Tibial nerve (tissue), 4 donors: Measurements from ENCODE around the gene PSMD2. TPM values are rescaled to one million over a fixed set of nuclear protein-coding genes. Genes with fewer than 3 reads are reported as not detected.

Source experiments
- DNase-seq, 2 donors: peaks; one replicate each; pipeline ENCODE4 v3.0.0-alpha.2; 2019; ENCODE audit warnings: low spot score in 2 of 2
- H3K27ac ChIP-seq, 4 donors: fragments of 200-600 bp; sonication (generic) in 3 of 4; one replicate each; pipeline ENCODE4 v1.5.1; 2017 to 2019; ENCODE audit warnings: mild to moderate bottlenecking in 1 of 4
- H3K27me3 ChIP-seq, 2 donors: fragments of 200-600 bp; sonication (generic) in 1 of 2; one replicate each; pipeline versions ENCODE4 v1.5.1 to v1.6.0; 2017 to 2019
- H3K36me3 ChIP-seq, 3 donors: fragments of 200-600 bp; sonication (generic); one replicate each; pipeline ENCODE4 v1.5.1; 2018 to 2019
- H3K4me1 ChIP-seq, 4 donors: fragments of 200-600 bp; sonication (generic) in 3 of 4; one replicate each; pipeline ENCODE4 v1.5.1; 2017 to 2019
- H3K4me3 ChIP-seq, 4 donors: fragments of 200-600 bp; sonication (generic) in 3 of 4; one replicate each; pipeline ENCODE4 v1.5.1; 2017 to 2019; ENCODE audit warnings: mild to moderate bottlenecking in 1 of 4, moderate library complexity in 1 of 4
- H3K9me3 ChIP-seq, 4 donors: fragments of 200-600 bp; sonication (generic) in 3 of 4; one replicate each; pipeline ENCODE4 v1.5.1; 2017 to 2019
- CTCF ChIP-seq, 5 experiments: fragments of 200-600 bp in 3 of 5; fragments of 450-650 bp in 2 of 5; sonication (generic) in 3 of 5; IDR thresholded peaks; one replicate each; pipeline ENCODE4 v1.5.1; 2016 to 2019; ENCODE audit warnings: antibody characterized with exemption in 5 of 5, mild to moderate bottlenecking in 3 of 5, moderate library complexity in 2 of 5
- EP300 ChIP-seq, 2 donors: sonication (generic); formaldehyde crosslinking; IDR thresholded peaks; one replicate each; pipeline ENCODE4 v1.6.1; 2017; ENCODE audit warnings: antibody characterized with exemption in 2 of 2, mild to moderate bottlenecking in 1 of 2
- POLR2A ChIP-seq, 2 donors: fragments of 450-650 bp; IDR thresholded peaks; one replicate each; pipeline ENCODE4 v1.6.1; 2017; ENCODE audit warnings: antibody characterized with exemption in 2 of 2, mild to moderate bottlenecking in 2 of 2, moderate library complexity in 2 of 2
- WGBS, 2 donors: methylation state at CpG; one replicate each; pipeline ENCODE4 v1.1.5; 2018; 5-methylcytosine and 5-hydroxymethylcytosine counted together
- total RNA-seq, 4 donors: library from RNA; depleted of rRNA; stranded (reverse); fragments of >200 nt; gene quantifications; one replicate each; pipeline ENCODE4 v1.1.0, GENCODE V29; 2016

The PSMD2 gene
- total RNA-seq, 4 donors from 2014 or later: 122 to 226 (median 152) TPM

- no peak overlapping the region for H3K27ac ChIP-seq
- H3K9me3 ChIP-seq: no peaks in the 10 kb centered on the region
- DNase-seq: no peak
- H3K4me1 ChIP-seq: no peaks in the 10 kb centered on the region
- WGBS, 2 donors: 92 to 93% methylated on average over 7 to 8 of the region's 8 CpGs
- TF ChIP-seq POLR2A (IDR thresholded peaks at IDR 0.05): no peak
- no peak for TF ChIP-seq EP300 (IDR thresholded peaks at IDR 0.05)
- TF ChIP-seq CTCF (IDR thresholded peaks at IDR 0.05): no peak
- peaks cover 0 to 31% of the 10 kb centered on the region in 2 donors for H3K27me3 ChIP-seq
- no peaks in the 10 kb centered on the region for H3K36me3 ChIP-seq
- no peak overlapping the region for H3K4me3 ChIP-seq
Measured at GRCh38 chr3:184283681-184284080, 15.4 kb upstream of the PSMD2 start.

DNA sequence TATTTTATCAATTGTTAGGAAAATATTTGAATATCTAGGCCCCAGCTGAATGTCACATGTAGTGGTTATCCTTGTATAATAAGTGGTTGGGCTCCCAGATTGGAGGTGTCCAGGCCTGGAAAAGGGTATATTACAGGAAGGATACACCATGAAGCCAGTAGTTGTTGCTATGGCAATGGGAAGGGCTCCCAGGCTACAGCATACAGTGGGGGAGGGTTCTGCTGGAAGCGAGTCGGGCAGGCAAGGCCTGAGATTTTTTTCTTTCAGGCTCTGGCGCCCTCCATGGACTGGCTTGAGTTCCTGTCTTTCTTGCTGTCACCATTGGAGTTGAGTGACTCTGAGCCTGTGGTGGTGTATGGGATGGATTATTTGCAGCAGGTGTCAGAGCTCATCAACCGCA lies 14.3 kb upstream of the PSMD2 start:
- TF ChIP-seq EP300 (IDR thresholded peaks at IDR 0.05): no peak
- TF ChIP-seq POLR2A (IDR thresholded peaks at IDR 0.05): no peak
- TF ChIP-seq CTCF (IDR thresholded peaks at IDR 0.05): no peak
- H3K36me3 ChIP-seq: no peaks in the 10 kb centered on the region
- peaks cover 0 to 4% (median 0%) of the 10 kb centered on the region in 4 donors for H3K4me1 ChIP-seq
- no peak overlapping the region for H3K4me3 ChIP-seq
- DNase-seq: no peak
- H3K27me3 ChIP-seq: peaks cover 0 to 42% of the 10 kb centered on the region in 2 donors
- H3K9me3 ChIP-seq: no peaks in the 10 kb centered on the region
- 14 to 17% methylated on average over 4 of the region's 4 CpGs for WGBS, 2 donors
- H3K27ac ChIP-seq: no peak overlapping the region

- Histone ChIP-seq H3K27me3 (peaks cover 0 to 48% of the 10 kb centered on the region in 2 donors), H3K4me1 (peaks cover 0 to 4% (median 0%) of the 10 kb centered on the region in 4 donors), H3K36me3 (no peaks in the 10 kb centered on the region), H3K9me3 (no peaks in the 10 kb centered on the region), H3K4me3 (no peak overlapping the region), H3K27ac (no peak overlapping the region)
- WGBS, 2 donors: 8 to 10% methylated on average over 10 of the region's 10 CpGs
- peak in 4 of 5 experiments; percentile 33 to 56 (median 39) for TF ChIP-seq CTCF (IDR thresholded peaks at IDR 0.05)
- TF ChIP-seq POLR2A (IDR thresholded peaks at IDR 0.05): no peak
- no peak for TF ChIP-seq EP300 (IDR thresholded peaks at IDR 0.05)
- peak in 1 of 2 donors; percentile 37 for DNase-seq
Measured at GRCh38 chr3:184289426-184289938, 9.6 kb upstream of the PSMD2 start.

GRCh38 chr3:184290331-184290730 lies 8.7 kb upstream of the PSMD2 start:
- Histone ChIP-seq H3K36me3 (no peaks in the 10 kb centered on the region), H3K27me3 (peaks cover 0 to 41% of the 10 kb centered on the region in 2 donors), H3K9me3 (no peaks in the 10 kb centered on the region), H3K27ac (no peak overlapping the region), H3K4me3 (no peak overlapping the region), H3K4me1 (peaks cover 0 to 4% (median 0%) of the 10 kb centered on the region in 4 donors)
- no peak for DNase-seq
- TF ChIP-seq EP300 (IDR thresholded peaks at IDR 0.05) (no peak), POLR2A (IDR thresholded peaks at IDR 0.05) (no peak), CTCF (IDR thresholded peaks at IDR 0.05) (no peak)
- 84 to 93% methylated on average over 10 of the region's 10 CpGs for WGBS, 2 donors

GRCh38 chr3:184291044-184291737 lies 7.8 kb upstream of the PSMD2 start:
- H3K4me1 ChIP-seq: peaks cover 0 to 4% (median 0%) of the 10 kb centered on the region in 4 donors
- no peaks in the 10 kb centered on the region for H3K36me3 ChIP-seq
- 84 to 88% methylated on average over 14 to 21 of the region's 22 CpGs for WGBS, 2 donors
- no peak for DNase-seq
- no peak overlapping the region for H3K27ac ChIP-seq
- no peak overlapping the region for H3K4me3 ChIP-seq
- no peak for TF ChIP-seq CTCF (IDR thresholded peaks at IDR 0.05)
- no peak for TF ChIP-seq POLR2A (IDR thresholded peaks at IDR 0.05)
- TF ChIP-seq EP300 (IDR thresholded peaks at IDR 0.05): no peak
- peaks cover 0 to 32% of the 10 kb centered on the region in 2 donors for H3K27me3 ChIP-seq
- no peaks in the 10 kb centered on the region for H3K9me3 ChIP-seq
